Skeletal muscle tissue (tissue), 4 donors: ENCODE measurements around the gene VSIG8. TPM values are rescaled to one million over a fixed set of nuclear protein-coding genes. Genes with fewer than 3 reads are reported as not detected.

ENCODE experiments used
- H3K27ac ChIP-seq: one replicate; pipeline ENCODE4 v1.7.0; 2013; ENCODE audit warnings: mild to moderate bottlenecking, low read depth, low read length, inconsistent platforms
- H3K27me3 ChIP-seq, 3 donors: one replicate each; pipeline ENCODE4 v1.7.0; 2013; ENCODE audit warnings: low read length in 3 of 3; ENCODE audit not compliant: control insufficient read depth in 3 of 3, insufficient read depth in 3 of 3
- H3K36me3 ChIP-seq, 3 donors: one replicate each; pipeline ENCODE4 v1.7.0; 2013; ENCODE audit warnings: low read length in 3 of 3; ENCODE audit not compliant: control insufficient read depth in 3 of 3, insufficient read depth in 3 of 3
- H3K4me1 ChIP-seq, 3 donors: one replicate each; pipeline ENCODE4 v1.7.0; 2013; ENCODE audit warnings: low read length in 3 of 3, mild to moderate bottlenecking in 3 of 3; ENCODE audit not compliant: control insufficient read depth in 3 of 3, insufficient read depth in 3 of 3
- H3K4me3 ChIP-seq, 3 donors: one replicate each; pipeline ENCODE4 v1.7.0; 2013; ENCODE audit warnings: low read length in 3 of 3
- H3K9ac ChIP-seq, 3 donors: one replicate each; pipeline ENCODE4 v1.7.0; 2013; ENCODE audit warnings: low read length in 3 of 3, mild to moderate bottlenecking in 3 of 3, moderate library complexity in 2 of 3, low read depth in 1 of 3
- H3K9me3 ChIP-seq, 3 donors: one replicate each; pipeline ENCODE4 v1.7.0; 2013; ENCODE audit warnings: low read length in 3 of 3; ENCODE audit not compliant: control insufficient read depth in 3 of 3
- total RNA-seq: library from RNA; depleted of rRNA; stranded (reverse); fragments of >200 nt; gene quantifications from one replicate; pipeline ENCODE4 v1.2.3, GENCODE V29; 2014
- donor health status: Osteomylitis.

VSIG8 gene
- total RNA-seq, 1 donor from 2014 or later = not detected

DNA sequence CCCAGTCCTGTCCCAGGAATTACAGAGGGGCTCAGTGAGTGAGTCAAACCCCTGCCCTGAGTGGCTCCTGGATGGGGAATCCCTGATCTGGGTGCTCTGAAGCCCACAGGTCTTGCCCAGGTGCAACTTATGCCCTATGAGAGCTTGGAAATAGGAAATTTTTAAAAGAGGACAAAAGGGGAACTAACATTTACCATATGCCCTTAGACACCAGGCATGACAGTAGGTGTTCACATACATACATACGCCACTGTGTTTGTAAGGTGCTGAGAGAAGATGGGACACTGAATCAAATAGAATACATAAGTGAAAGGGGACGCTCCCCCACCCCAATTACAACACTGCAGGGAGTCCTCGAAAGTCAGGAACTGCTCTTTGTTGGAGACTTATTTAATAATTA, 36.1 kb upstream of the VSIG8 start:
- H3K27ac ChIP-seq = no peak overlapping the region
- H3K27me3 ChIP-seq = peaks cover 0 to 5% (median 0%) of the 10 kb centered on the region in 3 donors
- H3K4me1 ChIP-seq = peaks cover 0 to 14% (median 14%) of the 10 kb centered on the region in 3 donors
- no peak overlapping the region for H3K9ac ChIP-seq
- H3K4me3 ChIP-seq = no peak overlapping the region
- H3K9me3 ChIP-seq = no peaks in the 10 kb centered on the region
- H3K36me3 ChIP-seq = no peaks in the 10 kb centered on the region

DNA sequence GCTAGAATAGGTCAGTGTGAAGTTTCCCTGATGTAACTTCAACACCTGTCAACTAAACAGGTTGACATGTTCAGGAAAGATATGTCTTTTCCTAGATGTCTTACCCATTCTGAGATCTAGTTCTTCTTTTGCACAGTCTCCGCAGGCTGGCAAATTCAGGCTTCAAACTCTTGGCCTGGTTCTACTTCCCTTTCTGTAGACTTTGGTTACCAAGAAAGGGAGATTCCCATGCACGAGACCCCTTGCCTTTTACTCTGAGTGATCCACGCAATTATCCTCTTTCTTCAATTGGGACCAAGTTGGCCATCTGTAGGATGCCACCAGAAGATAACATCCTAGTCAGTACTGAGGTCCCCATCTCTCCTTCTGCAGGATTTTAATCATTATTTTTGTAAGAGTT, 35.5 kb upstream of the VSIG8 start:
- Histone ChIP-seq H3K9ac (no peak overlapping the region), H3K9me3 (no peaks in the 10 kb centered on the region), H3K27ac (no peak overlapping the region), H3K4me3 (no peak overlapping the region), H3K27me3 (peaks cover 0 to 5% (median 0%) of the 10 kb centered on the region in 3 donors), H3K36me3 (no peaks in the 10 kb centered on the region), H3K4me1 (peaks cover 0 to 14% (median 14%) of the 10 kb centered on the region in 3 donors)

DNA sequence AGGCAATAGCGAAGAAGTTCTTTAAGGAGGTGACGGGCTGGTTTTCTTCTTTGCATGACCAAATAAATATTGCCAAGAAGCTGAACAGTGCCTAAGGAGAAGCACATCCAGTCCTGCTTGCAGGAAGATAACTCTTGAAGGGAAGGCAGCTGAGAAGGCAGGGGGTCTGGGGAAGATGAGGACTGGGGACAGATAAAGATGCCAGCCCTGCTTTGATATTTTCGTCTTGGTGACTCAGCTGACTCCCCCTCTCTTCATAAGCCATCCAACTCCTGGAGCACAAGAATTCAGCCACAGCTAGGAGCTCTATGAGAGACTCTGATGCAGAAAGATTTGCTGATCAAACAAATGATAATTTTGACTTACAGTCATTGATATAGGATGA, 34.1 kb upstream of the VSIG8 start:
- H3K9ac ChIP-seq = no peak overlapping the region
- H3K4me3 ChIP-seq = no peak overlapping the region
- H3K36me3 ChIP-seq = no peaks in the 10 kb centered on the region
- peaks cover 0 to 5% (median 0%) of the 10 kb centered on the region in 3 donors for H3K27me3 ChIP-seq
- H3K27ac ChIP-seq = peak overlapping the region; percentile 21
- no peaks in the 10 kb centered on the region for H3K9me3 ChIP-seq
- peaks cover 0 to 14% (median 14%) of the 10 kb centered on the region in 3 donors for H3K4me1 ChIP-seq

DNA sequence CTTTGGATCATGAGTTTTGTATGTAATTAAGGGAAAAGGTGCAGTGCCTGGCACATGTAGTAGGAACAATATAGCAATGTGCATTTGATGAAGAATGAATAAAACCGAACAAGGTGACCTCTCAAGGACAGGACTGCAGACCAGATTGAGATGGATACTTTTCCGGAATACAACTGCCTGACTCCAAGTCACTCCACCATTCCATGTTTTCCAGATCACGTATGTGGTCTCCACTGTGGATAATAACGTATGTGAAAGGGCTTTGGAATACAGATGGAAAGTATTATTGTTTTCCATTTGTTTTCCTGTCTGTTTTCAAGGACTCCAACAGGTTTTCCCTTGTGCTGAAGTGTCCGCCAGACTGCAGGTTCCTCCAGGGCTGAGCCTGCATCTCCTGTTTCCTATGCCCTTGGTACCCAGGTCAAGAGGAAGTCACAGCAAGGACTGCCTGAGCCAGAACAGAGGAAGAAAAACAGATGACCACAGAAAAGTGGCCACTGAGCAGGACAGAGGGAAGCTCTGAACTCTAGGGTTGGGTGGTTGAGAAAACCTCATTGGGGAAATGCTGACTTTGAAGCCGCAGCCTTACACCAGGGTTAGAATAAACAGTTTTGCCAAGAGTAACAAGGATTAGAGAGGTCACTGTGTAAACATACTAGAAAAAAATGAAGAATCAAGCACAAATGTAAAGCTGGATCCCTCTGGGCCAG, 33.5 kb upstream of the VSIG8 start:
- H3K4me1 ChIP-seq = peaks cover 0 to 14% (median 12%) of the 10 kb centered on the region in 3 donors

DNA sequence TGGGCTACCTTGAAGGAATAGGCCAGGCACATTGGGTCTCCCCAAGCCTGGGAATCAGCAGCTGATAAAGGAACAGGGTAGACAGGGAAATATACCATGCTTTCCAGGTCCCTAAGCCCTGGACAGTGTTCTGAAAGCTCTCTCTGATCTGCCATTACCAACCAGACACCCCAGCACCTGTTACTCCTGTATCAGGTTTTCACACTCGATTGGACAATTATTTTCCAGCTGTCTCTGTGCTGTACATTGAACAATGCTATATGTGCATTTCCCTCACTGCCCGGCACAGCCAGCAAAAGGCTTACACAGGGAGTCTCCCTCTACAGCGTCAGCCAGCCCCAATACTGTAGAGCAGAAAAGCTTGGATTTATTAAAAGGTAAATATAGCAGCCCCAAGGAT, 32.8 kb upstream of the VSIG8 start:
- Histone ChIP-seq H3K4me3 (no peak overlapping the region), H3K9ac (no peak overlapping the region), H3K36me3 (no peaks in the 10 kb centered on the region)

More for the DNA sequence above, 33.5 kb upstream of the VSIG8 start:
- Histone ChIP-seq H3K4me3 (no peak overlapping the region), H3K27ac (peak overlapping the region; percentile 21), H3K27me3 (peaks cover 0 to 3% (median 0%) of the 10 kb centered on the region in 3 donors), H3K9me3 (no peaks in the 10 kb centered on the region), H3K36me3 (no peaks in the 10 kb centered on the region), H3K9ac (no peak overlapping the region)

DNA sequence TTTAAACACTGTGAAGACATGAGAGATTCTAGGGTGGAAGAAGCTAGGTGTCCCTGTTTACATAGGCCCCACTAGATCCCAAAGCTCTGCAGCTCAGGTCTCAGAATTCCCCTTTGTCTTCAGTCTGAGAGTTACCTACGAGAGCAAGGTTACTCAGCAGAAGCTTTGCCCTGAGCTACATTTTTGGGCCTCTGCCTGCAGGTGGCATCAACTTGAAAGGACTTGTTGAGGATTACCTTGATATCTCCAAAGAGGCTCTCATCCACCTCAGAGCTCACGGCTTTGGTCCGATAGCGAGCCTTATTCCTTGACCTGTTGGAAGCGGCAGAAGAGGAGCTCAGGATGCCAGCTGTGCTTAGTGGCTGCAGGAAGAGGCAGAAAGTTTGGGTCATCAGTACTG, 30.5 kb upstream of the VSIG8 start:
- no peak overlapping the region for H3K4me3 ChIP-seq
- no peaks in the 10 kb centered on the region for H3K36me3 ChIP-seq
- no peak overlapping the region for H3K9ac ChIP-seq
- no peaks in the 10 kb centered on the region for H3K27me3 ChIP-seq
- H3K27ac ChIP-seq = no peak overlapping the region
- peaks cover 13 to 17% (median 14%) of the 10 kb centered on the region in 3 donors for H3K4me1 ChIP-seq
- H3K9me3 ChIP-seq = no peaks in the 10 kb centered on the region

More for the DNA sequence above, 32.8 kb upstream of the VSIG8 start:
- H3K4me1 ChIP-seq = peaks cover 2 to 14% (median 7%) of the 10 kb centered on the region in 3 donors
- no peaks in the 10 kb centered on the region for H3K27me3 ChIP-seq
- no peak overlapping the region for H3K27ac ChIP-seq
- no peaks in the 10 kb centered on the region for H3K9me3 ChIP-seq

DNA sequence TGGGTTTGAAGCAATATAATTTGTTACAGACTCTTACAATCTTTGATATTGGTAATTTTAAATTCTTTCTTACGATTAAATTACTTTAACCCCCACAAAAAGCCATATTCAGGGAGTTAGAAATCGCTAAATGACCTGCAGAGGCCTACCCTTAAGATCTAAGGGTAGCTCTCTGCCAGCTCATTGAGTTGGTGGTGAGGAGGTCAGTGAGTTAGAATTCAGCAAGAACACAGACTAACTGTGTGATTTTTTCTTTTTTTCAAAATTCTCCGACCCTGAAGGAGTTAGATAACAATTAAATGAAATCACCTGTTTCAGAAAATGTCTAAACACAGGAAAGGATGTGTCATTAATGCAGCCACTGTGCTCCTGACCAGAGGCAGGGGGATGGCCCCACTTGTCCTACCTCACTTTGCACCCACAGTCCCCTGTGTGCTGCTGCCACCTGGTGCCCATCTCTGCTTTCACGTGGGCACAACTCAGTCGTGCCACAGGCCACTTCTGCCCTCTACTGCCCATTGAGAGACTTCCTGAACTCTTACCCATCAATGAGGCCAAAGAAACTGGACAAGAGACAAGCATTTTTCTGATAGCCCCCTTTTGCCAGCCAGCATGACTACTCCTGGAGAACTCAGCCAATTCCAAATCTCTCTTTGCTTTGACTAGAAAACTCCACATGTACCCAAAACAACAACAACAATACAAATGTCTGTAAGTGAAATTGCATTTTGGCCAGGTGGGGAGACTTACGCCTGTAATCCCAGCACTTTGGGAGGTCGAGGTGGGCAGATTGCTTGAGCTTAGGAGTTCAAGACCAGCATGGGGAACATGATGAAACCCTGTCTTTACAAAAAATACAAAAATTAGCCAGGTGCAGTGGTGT, 29.1 kb upstream of the VSIG8 start:
- Histone ChIP-seq H3K4me1 (peaks cover 11 to 15% (median 14%) of the 10 kb centered on the region in 3 donors), H3K27ac (no peak overlapping the region), H3K27me3 (no peaks in the 10 kb centered on the region), H3K36me3 (no peaks in the 10 kb centered on the region), H3K4me3 (no peak overlapping the region), H3K9ac (no peak overlapping the region), H3K9me3 (no peaks in the 10 kb centered on the region)

DNA sequence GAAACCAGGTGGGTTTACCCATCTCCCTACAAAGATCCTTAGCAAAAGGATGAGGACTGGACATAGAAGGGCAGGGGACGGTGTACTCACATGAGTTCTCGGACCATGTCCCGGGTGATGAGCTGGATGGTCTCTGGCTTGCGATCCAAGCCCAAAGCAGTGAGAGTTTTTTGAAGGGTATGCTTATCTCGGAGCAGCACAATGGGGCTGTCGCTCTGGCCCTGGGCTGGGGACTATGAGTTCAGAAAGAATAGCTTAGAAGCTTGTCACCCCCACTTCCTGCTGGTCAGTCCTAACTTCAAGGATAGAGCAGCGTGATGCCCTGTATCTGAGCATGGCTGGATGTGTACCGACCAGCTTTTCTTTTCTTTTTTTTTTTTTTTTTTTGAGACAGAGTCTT, 27.9 kb upstream of the VSIG8 start:
- H3K27ac ChIP-seq = peak overlapping the region; percentile 41
- H3K4me3 ChIP-seq = peak overlapping the region in 1 of 3 donors; percentile 33
- H3K9ac ChIP-seq = peak overlapping the region in 1 of 3 donors; percentile 41

DNA sequence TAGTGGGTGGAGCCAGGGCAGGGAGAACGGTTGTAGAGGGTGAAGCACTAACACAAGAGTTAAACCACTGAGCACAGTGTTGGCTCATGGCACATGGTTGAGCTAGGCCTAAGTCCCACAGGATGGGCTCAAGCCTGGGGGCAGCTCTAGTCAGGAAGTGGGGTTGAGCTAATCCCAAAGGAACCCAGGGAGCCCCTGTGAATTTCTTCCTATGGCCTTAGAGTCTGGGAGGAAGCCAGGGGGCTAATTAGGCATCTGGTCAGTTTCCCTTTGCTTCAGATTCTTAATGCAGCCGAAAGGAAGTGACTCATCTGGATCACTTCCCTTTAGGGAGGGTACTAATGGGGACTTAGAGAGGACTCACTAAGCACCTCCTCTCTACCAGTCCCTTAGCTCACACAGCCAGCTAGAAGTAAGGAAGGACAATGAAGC, 27.4 kb upstream of the VSIG8 start:
- no peak overlapping the region for H3K9ac ChIP-seq
- H3K27ac ChIP-seq = peak overlapping the region; percentile 41
- H3K4me3 ChIP-seq = peak overlapping the region in 1 of 3 donors; percentile 33
- peaks cover 9 to 14% (median 11%) of the 10 kb centered on the region in 3 donors for H3K4me1 ChIP-seq
- no peaks in the 10 kb centered on the region for H3K9me3 ChIP-seq
- H3K36me3 ChIP-seq = no peaks in the 10 kb centered on the region
- no peaks in the 10 kb centered on the region for H3K27me3 ChIP-seq

More for the DNA sequence above, 27.9 kb upstream of the VSIG8 start:
- H3K9me3 ChIP-seq = no peaks in the 10 kb centered on the region
- no peaks in the 10 kb centered on the region for H3K27me3 ChIP-seq
- H3K4me1 ChIP-seq = peaks cover 9 to 14% (median 11%) of the 10 kb centered on the region in 3 donors
- no peaks in the 10 kb centered on the region for H3K36me3 ChIP-seq

DNA sequence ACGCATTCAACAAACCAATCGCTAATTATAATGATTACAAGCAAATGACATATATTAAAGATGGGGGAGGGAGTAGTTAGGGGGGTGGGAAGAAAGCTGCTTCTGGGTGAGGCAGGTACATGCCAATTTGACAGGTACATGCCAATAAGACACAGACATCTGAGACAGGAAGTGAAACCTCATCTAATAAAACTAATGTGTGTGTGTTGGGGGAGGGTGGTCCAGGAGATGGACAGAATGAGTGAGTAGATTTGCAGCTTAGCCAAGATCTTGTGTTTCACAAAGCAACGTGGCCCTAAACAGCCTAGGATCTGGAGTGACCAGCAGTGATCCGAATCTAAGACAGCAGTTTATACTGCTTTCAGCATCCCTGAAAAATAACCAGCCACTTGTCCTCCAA, 26.7 kb upstream of the VSIG8 start:
- Histone ChIP-seq H3K4me1 (peaks cover 9 to 14% (median 11%) of the 10 kb centered on the region in 3 donors), H3K9ac (no peak overlapping the region), H3K27me3 (no peaks in the 10 kb centered on the region), H3K36me3 (no peaks in the 10 kb centered on the region), H3K4me3 (no peak overlapping the region), H3K9me3 (no peaks in the 10 kb centered on the region), H3K27ac (peak overlapping the region; percentile 41)
